ENCODE data around the gene HSPA1B.
"Not testable (repeated sequence)": the region's sequence is repeated elsewhere in the genome, so short reads cannot be mapped to it uniquely, and the experiment has no call there.

DNA sequence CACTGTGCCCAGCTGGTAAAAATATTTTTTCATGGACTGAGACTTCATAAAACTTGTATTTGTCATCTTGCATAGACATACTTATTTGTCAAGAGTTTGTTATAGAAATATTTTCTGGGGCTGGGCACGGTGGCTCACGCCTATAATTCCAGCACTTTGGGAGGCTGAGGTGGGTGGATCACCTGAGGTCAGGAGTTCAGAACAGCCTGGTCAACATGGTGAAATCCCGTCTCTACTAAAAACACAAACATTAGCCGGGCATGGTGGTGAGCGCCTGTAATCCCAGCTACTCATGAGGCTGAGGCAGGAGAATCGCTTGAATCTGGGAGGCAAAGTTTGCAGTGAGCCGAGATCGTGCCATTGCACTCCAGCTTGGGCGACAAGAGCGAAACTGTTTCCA lies 18.9 kb upstream of the HSPA1B start:
- TF ChIP-seq, protein P1, sequence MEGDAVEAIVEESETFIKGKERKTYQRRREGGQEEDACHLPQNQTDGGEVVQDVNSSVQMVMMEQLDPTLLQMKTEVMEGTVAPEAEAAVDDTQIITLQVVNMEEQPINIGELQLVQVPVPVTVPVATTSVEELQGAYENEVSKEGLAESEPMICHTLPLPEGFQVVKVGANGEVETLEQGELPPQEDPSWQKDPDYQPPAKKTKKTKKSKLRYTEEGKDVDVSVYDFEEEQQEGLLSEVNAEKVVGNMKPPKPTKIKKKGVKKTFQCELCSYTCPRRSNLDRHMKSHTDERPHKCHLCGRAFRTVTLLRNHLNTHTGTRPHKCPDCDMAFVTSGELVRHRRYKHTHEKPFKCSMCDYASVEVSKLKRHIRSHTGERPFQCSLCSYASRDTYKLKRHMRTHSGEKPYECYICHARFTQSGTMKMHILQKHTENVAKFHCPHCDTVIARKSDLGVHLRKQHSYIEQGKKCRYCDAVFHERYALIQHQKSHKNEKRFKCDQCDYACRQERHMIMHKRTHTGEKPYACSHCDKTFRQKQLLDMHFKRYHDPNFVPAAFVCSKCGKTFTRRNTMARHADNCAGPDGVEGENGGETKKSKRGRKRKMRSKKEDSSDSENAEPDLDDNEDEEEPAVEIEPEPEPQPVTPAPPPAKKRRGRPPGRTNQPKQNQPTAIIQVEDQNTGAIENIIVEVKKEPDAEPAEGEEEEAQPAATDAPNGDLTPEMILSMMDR (IDR thresholded peaks at IDR 0.05), result not testable (repeated sequence)
- not testable (repeated sequence) for TF ChIP-seq ZFX (IDR thresholded peaks at IDR 0.05; ENCODE audit: borderline replicate concordance)

Data from 22Rv1 (cell line).